ENCODE results near the gene GXYLT1. TPM values are rescaled to one million over a fixed set of nuclear protein-coding genes. Genes with fewer than 3 reads are reported as not detected.

Gene GXYLT1
- total RNA-seq, 1 experiment from 2014 or later: 9.0 TPM

GRCh38 chr12:42059127-42059526 lies 85.5 kb downstream of the GXYLT1 start:
- Histone ChIP-seq H3K4me2 (ENCODE audit: low read length) (no peak overlapping the region), H3K9ac (ENCODE audit: low read length) (no peak overlapping the region), H2AFZ (ENCODE audit: low read depth, low read length, poor library complexity, severe bottlenecking) (no peak overlapping the region), H3K36me3 (ENCODE audit: control insufficient read depth in 1 of 2, insufficient read depth in 2 of 2, low read length in 2 of 2) (no peaks in the 10 kb centered on the region), H3K9me3 (ENCODE audit: control insufficient read depth in 1 of 2, insufficient read depth in 1 of 2, low read depth in 1 of 2, low read length in 2 of 2) (no peaks in the 10 kb centered on the region), H3K79me2 (ENCODE audit: insufficient read depth, low read length) (no peaks in the 10 kb centered on the region), H3K4me3 (replicated peaks in 1 of 2; ENCODE audit: low read depth in 1 of 2, low read length in 2 of 2) (no peak overlapping the region), H3K4me1 (ENCODE audit: control insufficient read depth in 1 of 2, insufficient read depth in 2 of 2, low read length in 2 of 2) (no peaks in the 10 kb centered on the region), H3K27me3 (ENCODE audit: insufficient read depth, low read length) (no peaks in the 10 kb centered on the region), H4K20me1 (ENCODE audit: insufficient read depth) (no peaks in the 10 kb centered on the region), H3K9me2 (ENCODE audit: insufficient read depth) (no peaks in the 10 kb centered on the region), H3K27ac (ENCODE audit: low read depth, low read length) (no peak overlapping the region)
- DNase-seq (ENCODE audit: low read depth, low spot score) (no peak), ATAC-seq (no peak)
- TF ChIP-seq POLR2AphosphoS5 (IDR thresholded peaks at IDR 0.05; ENCODE audit: low read depth, low read length): no peak
- no TSS peak for BruUV-seq (replicated peaks)
- intact Hi-C loops (cut with micrococcal nuclease): no loop called here
- ChIA-PET CTCF (no interaction called here), RAD21 (ENCODE audit: low non-redundant PET in 1 of 2, low total read pairs in 2 of 2, uncharacterized antibody in 2 of 2, unreplicated experiment in 2 of 2) (no interaction called here), POLR2A (no interaction called here)

- H3K9me2 ChIP-seq (ENCODE audit: insufficient read depth): no peaks in the 10 kb centered on the region
- no TSS peak for BruUV-seq (replicated peaks)
- POLR2A ChIA-PET: no interaction called here
- CTCF ChIA-PET: interaction anchor here (0.9 kb wide), 1 partner anchor 32 kb away, joined by 4 read pairs; no protein-coding TSS in a partner anchor
- H3K27ac ChIP-seq (ENCODE audit: low read depth, low read length): no peak overlapping the region
- H3K79me2 ChIP-seq (ENCODE audit: insufficient read depth, low read length): no peaks in the 10 kb centered on the region
- no peaks in the 10 kb centered on the region for H3K9me3 ChIP-seq (ENCODE audit: control insufficient read depth in 1 of 2, insufficient read depth in 1 of 2, low read depth in 1 of 2, low read length in 2 of 2)
- H3K27me3 ChIP-seq (ENCODE audit: insufficient read depth, low read length): no peaks in the 10 kb centered on the region
- H4K20me1 ChIP-seq (ENCODE audit: insufficient read depth): no peaks in the 10 kb centered on the region
- no peak overlapping the region for H2AFZ ChIP-seq (ENCODE audit: low read depth, low read length, poor library complexity, severe bottlenecking)
- intact Hi-C loops (cut with micrococcal nuclease): no loop called here
- no peak for DNase-seq (ENCODE audit: low read depth, low spot score)
- ATAC-seq: no peak
- H3K4me2 ChIP-seq (ENCODE audit: low read length): no peak overlapping the region
- RAD21 ChIA-PET (ENCODE audit: low non-redundant PET in 1 of 2, low total read pairs in 2 of 2, uncharacterized antibody in 2 of 2, unreplicated experiment in 2 of 2): no interaction called here
- H3K9ac ChIP-seq (ENCODE audit: low read length): no peak overlapping the region
- no peaks in the 10 kb centered on the region for H3K4me1 ChIP-seq (ENCODE audit: control insufficient read depth in 1 of 2, insufficient read depth in 2 of 2, low read length in 2 of 2)
- no peaks in the 10 kb centered on the region for H3K36me3 ChIP-seq (ENCODE audit: control insufficient read depth in 1 of 2, insufficient read depth in 2 of 2, low read length in 2 of 2)
- TF ChIP-seq EZH2 (IDR thresholded peaks at IDR 0.05): no peak
- no peak for TF ChIP-seq FOSL1 (IDR thresholded peaks at IDR 0.05; ENCODE audit: low read depth)
- no peak for TF ChIP-seq POLR2A (IDR thresholded peaks at IDR 0.05; ENCODE audit: borderline replicate concordance, extremely low read depth, insufficient read depth, insufficient read length)
- no peak for TF ChIP-seq TCF7L2 (IDR thresholded peaks at IDR 0.05; ENCODE audit: borderline replicate concordance, extremely low read depth, insufficient read depth, insufficient read length)
- no peak for TF ChIP-seq ATF3 (IDR thresholded peaks at IDR 0.05)
- no peak for TF ChIP-seq POLR2AphosphoS5 (IDR thresholded peaks at IDR 0.05; ENCODE audit: low read depth, low read length)
- no peak for TF ChIP-seq EGR1 (IDR thresholded peaks at IDR 0.05; ENCODE audit: low read depth)
- no peak for TF ChIP-seq ZNF274 (IDR thresholded peaks at IDR 0.05; ENCODE audit: low read depth, low read length)
- no peak for TF ChIP-seq YY1 (IDR thresholded peaks at IDR 0.05; ENCODE audit: extremely low read depth, insufficient replicate concordance, low read depth, low read length)
- no peak for TF ChIP-seq ELF1 (IDR thresholded peaks at IDR 0.05; ENCODE audit: borderline replicate concordance, low read depth)
- TF ChIP-seq SP1 (IDR thresholded peaks at IDR 0.05; ENCODE audit: low read depth): no peak
- no peak for TF ChIP-seq REST (IDR thresholded peaks at IDR 0.05; ENCODE audit: low read depth)
- TF ChIP-seq EZH2phosphoT487 (IDR thresholded peaks at IDR 0.05; ENCODE audit: borderline replicate concordance): no peak
- TF ChIP-seq RAD21 (IDR thresholded peaks at IDR 0.05; ENCODE audit: low read depth): no peak
- TF ChIP-seq SIN3A (IDR thresholded peaks at IDR 0.05; ENCODE audit: low read depth): no peak
- no peak for TF ChIP-seq JUND (IDR thresholded peaks at IDR 0.05)
- TF ChIP-seq MAX (IDR thresholded peaks at IDR 0.05): no peak
- H3K4me3 ChIP-seq (replicated peaks in 1 of 2; ENCODE audit: low read depth in 1 of 2, low read length in 2 of 2): no peak overlapping the region
These were observed 88.5 kb downstream of the GXYLT1 start for GRCh38 chr12:42056130-42056529.

All from HCT116 (cell line).